NB4 (cell line): Measurements from ENCODE around the gene STON1.

Experiments
- CTCF ChIP-seq: IDR thresholded peaks from one replicate; pipeline ENCODE4 v1.5.1; 2012; ENCODE audit warnings: low read depth, low read length
- MAX ChIP-seq: IDR thresholded peaks from 2 replicates; pipeline ENCODE4 v1.6.1; 2011; ENCODE audit warnings: low read depth, low read length
- MYC ChIP-seq: IDR thresholded peaks from 2 replicates; pipeline ENCODE4 v1.6.1; 2011; ENCODE audit warnings: low read depth, low read length
- POLR2A ChIP-seq: IDR thresholded peaks from 2 replicates; pipeline ENCODE4 v1.6.1; 2011; ENCODE audit warnings: mild to moderate bottlenecking; ENCODE audit not compliant: insufficient read length; ENCODE audit errors: extremely low read depth

GRCh38 chr2:48532174-48532573 lies 2.2 kb downstream of the STON1 start:
- TF ChIP-seq POLR2A (no peak), CTCF (no peak), MAX (no peak), MYC (no peak)
